Measurements from ENCODE around the gene PCNX1.

The PCNX1 gene

DNA sequence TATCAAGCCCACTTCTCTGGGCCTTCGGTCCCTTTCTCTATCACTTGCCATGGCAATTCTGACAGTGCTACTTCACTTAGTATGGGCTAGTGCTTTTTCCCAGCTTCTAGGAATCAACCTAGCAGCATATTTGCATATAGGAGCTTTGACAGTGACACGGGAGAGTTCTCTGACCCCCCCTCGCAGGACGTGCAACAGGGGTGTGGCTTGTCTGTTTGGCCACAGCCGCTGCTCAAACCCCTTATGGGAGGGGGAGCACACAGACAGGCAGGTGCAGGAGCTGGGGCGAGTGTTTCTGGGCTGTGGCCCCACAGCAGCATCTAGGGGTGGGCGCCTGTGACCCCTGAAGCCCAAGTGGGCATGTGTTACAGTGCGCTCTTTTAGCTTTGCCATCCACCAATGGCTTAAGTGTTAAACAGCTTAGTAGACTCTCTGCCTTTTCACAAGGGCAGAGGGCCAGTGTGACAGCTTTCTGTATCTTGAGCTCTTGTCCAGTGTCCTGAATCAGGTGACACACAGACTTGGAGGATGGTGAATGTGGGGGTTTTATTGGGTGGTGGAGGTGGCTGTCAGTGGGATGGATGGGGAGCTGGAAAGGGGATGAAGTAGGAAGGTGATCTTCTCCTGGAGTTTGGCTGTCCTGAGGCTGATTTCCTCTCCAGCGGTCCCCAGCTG, 229.3 kb downstream of the PCNX1 start:
- DNase-seq (ENCODE audit: low read depth): no peak
- TF ChIP-seq, protein P1, sequence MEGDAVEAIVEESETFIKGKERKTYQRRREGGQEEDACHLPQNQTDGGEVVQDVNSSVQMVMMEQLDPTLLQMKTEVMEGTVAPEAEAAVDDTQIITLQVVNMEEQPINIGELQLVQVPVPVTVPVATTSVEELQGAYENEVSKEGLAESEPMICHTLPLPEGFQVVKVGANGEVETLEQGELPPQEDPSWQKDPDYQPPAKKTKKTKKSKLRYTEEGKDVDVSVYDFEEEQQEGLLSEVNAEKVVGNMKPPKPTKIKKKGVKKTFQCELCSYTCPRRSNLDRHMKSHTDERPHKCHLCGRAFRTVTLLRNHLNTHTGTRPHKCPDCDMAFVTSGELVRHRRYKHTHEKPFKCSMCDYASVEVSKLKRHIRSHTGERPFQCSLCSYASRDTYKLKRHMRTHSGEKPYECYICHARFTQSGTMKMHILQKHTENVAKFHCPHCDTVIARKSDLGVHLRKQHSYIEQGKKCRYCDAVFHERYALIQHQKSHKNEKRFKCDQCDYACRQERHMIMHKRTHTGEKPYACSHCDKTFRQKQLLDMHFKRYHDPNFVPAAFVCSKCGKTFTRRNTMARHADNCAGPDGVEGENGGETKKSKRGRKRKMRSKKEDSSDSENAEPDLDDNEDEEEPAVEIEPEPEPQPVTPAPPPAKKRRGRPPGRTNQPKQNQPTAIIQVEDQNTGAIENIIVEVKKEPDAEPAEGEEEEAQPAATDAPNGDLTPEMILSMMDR (conservative IDR thresholded peaks at IDR 0.05; ENCODE audit: low read length): no peak
- no peak overlapping the region for H3K4me3 ChIP-seq (ENCODE audit: low read length)

DNA sequence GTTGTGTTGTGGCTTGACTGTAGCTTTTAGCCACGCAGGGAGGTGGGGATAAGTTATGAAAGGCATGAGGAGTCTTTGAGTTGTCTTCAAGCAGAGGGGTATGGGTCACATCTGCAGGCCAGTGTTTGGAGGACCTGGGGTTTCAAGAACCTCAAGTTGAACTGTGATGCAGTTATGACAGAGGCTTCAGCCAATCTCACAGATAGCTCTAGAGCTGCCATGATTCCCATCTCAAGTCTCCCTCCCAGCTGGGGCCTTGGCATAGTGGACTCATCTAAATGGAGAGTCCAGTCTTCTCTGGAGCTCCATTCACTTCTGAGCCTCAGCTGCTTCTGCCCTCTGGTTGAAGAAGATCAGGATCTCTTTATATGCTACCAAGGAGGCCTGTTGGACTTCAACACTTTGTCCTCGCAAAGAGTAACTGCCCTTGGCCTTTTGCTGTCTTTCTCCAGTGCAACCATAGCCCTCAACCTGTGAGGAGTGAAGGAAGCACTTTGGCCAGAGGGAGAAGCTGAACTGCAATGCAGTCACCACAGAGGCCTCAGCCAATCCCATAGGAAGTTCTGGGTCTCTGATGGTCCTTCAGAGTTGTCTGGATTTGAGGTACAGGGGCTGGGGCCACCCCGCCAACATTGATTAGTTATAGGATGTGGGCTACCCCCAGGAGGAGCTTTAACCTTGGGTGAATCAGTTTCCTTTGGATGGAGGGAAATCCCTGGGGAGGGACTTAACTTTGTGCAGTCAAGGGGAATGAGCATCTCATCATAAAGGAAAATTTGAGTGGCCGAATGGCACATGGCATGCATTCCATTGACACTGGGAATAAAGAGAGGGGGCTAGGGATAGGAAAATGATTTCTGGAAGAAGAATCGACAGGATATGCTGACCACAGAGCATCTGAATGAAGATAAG, 230.5 kb downstream of the PCNX1 start:
- H3K4me3 ChIP-seq (ENCODE audit: low read length): no peak overlapping the region
- DNase-seq (ENCODE audit: low read depth): no peak
- TF ChIP-seq, protein P1 (conservative IDR thresholded peaks at IDR 0.05; ENCODE audit: low read length): no peak

DNA sequence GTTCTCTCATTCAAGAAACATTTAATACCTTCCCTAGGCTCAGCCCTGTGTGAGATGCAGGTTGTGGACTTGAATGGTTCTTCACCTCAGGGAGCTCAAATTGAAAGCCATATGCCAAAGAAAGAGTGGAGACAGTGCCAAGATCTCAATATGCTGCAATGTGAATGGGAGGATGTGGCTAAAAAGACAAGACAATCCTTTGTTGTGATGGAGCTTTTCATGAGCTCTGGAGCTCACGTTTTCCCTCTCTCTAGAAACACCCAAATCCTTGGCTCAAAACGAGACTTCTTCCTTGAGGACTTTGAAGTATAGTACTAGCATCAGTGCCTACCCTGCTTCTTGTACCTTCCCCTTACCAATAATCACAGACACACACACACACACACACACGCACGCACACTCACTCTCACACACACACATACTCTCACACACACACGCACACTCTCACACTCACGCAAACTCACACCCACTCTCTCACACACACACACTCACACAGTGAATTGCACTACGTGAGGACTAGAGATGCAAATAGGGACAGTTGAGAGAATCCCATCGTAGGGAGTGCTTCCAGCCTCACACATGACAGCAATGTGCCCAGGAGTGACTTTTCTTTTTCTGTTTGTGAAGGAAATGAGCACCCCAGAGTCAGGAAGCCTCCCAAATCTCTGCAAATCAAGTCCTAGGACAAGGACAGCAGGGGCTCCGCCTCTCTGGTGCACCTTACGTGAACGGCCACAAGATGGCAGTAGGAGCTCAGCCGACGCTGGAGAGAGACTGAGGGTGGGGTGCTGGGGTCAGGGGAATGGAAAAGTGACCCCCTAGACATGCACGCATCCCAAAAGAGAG, 231.4 kb downstream of the PCNX1 start:
- no peak overlapping the region; the same call in 1 of the 2 replicates for H3K4me3 ChIP-seq (ENCODE audit: low read length)
- TF ChIP-seq, protein P1 (conservative IDR thresholded peaks at IDR 0.05; ENCODE audit: low read length): peak; percentile 98
- DNase-seq (ENCODE audit: low read depth): peak; percentile 53

DNA sequence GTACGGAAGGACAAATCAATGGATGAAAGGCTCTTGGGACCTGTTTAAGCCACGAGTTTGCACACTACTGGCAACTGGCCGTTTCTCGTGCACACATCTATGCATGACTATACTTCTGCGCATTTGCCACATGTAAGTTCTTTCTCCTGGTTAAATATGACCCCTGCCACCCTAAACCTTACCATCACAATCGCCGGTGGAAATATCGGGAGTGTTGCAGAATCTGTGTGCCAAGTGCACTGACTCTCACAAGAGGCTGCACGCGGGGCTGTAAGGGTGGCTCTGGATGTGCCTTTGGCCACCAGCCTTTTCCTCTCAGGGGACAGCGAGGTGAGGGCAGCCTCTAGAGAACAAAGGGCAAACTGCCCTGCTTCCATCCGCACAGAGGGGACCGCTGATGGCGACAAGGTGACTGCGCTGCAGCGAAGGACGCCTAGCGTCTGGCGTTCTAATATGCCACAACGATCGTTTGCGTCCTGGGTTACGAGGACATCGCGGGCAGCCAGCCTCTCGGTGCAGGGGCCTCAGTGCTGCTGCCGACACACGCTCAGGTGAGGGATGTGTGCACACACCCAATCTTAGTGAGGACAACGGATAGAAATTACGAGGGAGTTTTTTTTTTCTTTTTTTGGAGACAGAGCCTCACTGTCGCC, 232.2 kb downstream of the PCNX1 start:
- TF ChIP-seq, protein P1 (conservative IDR thresholded peaks at IDR 0.05; ENCODE audit: low read length): no peak
- no peak for DNase-seq (ENCODE audit: low read depth)
- no peak overlapping the region; the same call in 1 of the 2 replicates for H3K4me3 ChIP-seq (ENCODE audit: low read length)

DNA sequence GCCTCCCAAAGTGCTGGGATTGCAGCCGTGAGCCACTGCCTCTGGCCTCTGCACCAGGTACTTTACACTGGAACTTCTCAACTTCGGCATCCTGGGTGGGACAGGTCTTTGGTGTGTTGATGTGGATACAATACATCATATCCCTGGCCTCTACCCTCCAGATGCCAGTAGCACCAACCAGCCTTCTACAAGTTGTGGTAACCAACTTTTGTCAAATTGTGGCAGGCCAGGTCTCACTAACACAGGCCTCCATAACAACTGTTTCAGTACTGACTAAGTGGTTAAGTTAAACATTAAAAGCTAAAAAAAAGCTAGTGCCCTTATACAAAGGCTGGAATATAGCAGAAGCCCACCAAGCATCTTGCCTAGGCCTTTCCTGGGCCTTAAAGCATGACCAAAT, 232.9 kb downstream of the PCNX1 start:
- H3K4me3 ChIP-seq (ENCODE audit: low read length): no peak overlapping the region
- TF ChIP-seq, protein P1 (conservative IDR thresholded peaks at IDR 0.05; ENCODE audit: low read length): no peak
- DNase-seq (ENCODE audit: low read depth): no peak

DNA sequence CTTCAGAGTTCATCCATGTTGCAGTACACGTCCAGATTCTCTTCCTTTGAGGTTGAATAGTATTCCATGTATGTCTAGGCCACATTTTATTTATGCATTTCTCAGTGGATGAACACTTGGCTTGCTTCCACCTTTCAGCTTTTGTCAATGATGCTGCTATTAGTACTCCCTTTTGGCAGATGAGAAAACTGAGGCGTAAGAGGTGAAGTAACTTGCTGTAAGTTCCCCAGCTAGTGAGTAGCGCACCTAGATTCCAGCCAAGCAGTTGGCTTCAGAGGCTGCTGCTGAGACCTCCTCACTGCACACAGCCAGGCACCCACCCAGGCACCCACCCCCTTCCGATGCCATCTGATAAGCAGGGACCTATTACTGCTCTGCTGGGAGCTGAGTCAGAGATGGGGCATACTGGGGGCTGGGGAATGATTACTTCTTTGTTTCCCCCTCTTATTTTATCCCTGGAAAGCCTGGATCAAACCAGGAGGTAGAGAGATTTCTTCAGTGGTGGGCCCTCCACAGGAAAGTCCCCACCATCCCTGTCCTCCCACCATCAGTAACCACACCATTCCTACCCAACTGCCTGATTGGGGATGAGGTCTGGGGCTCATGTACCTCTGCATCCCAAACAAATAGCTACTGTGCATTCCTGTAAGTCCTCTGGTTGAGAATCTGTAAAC, 234.6 kb downstream of the PCNX1 start:
- no peak overlapping the region for H3K4me3 ChIP-seq (ENCODE audit: low read length)
- peak; percentile 79 for DNase-seq (ENCODE audit: low read depth)
- TF ChIP-seq, protein P1 (conservative IDR thresholded peaks at IDR 0.05; ENCODE audit: low read length): no peak
